Activated CD8-positive, alpha-beta memory T cell treated with anti-CD3 and anti-CD28 coated beads for 24 hours (primary cell): Measurements from ENCODE around the gene SSTR1.

Source experiments
- DNase-seq: peaks from one replicate; pipeline ENCODE4 v3.0.0-alpha.2; 2020

The SSTR1 gene

GRCh38 chr14:38203929-38204718, 3.6 kb upstream of the SSTR1 start:
- DNase-seq = no peak

GRCh38 chr14:38204719-38205115, 3.0 kb upstream of the SSTR1 start:
- no peak for DNase-seq

GRCh38 chr14:38205119-38205813, 2.4 kb upstream of the SSTR1 start:
- no peak for DNase-seq

GRCh38 chr14:38205949-38206665, 1.6 kb upstream of the SSTR1 start:
- DNase-seq = no peak

GRCh38 chr14:38206689-38207376, 871 bp upstream of the SSTR1 start:
- no peak for DNase-seq

- DNase-seq = no peak
Measured at GRCh38 chr14:38207377-38207735, 348 bp upstream of the SSTR1 start.

- DNase-seq = no peak
Measured at GRCh38 chr14:38208618-38209562, 1.2 kb downstream of the SSTR1 start.

GRCh38 chr14:38209572-38210557, 2.2 kb downstream of the SSTR1 start:
- peak; percentile 59 for DNase-seq

- DNase-seq = no peak
Measured at GRCh38 chr14:38210587-38211216, 3.0 kb downstream of the SSTR1 start.

- DNase-seq = no peak
Measured at GRCh38 chr14:38211255-38211735, 3.6 kb downstream of the SSTR1 start.

GRCh38 chr14:38212111-38212510, 4.4 kb downstream of the SSTR1 start:
- DNase-seq = no peak

- DNase-seq = no peak
Measured at GRCh38 chr14:38213001-38213400, 5.3 kb downstream of the SSTR1 start.

- DNase-seq = no peak
Measured at GRCh38 chr14:38217553-38217952, 9.8 kb downstream of the SSTR1 start.

GRCh38 chr14:38221077-38221476, 13.4 kb downstream of the SSTR1 start:
- no peak for DNase-seq

- DNase-seq = no peak
Measured at GRCh38 chr14:38224338-38224737, 16.6 kb downstream of the SSTR1 start.

- DNase-seq = no peak
Measured at GRCh38 chr14:38225946-38226345, 18.2 kb downstream of the SSTR1 start.

GRCh38 chr14:38226366-38226765, 18.7 kb downstream of the SSTR1 start:
- no peak for DNase-seq

GRCh38 chr14:38233218-38233617, 25.5 kb downstream of the SSTR1 start:
- no peak for DNase-seq

- no peak for DNase-seq
Measured at GRCh38 chr14:38238332-38238731, 30.6 kb downstream of the SSTR1 start.

GRCh38 chr14:38238878-38239277, 31.2 kb downstream of the SSTR1 start:
- no peak for DNase-seq
